ENCODE measurements around the gene IFT52. TPM values are rescaled to one million over a fixed set of nuclear protein-coding genes. Genes with fewer than 3 reads are reported as not detected.
"Not testable (repeated sequence)": the region's sequence is repeated elsewhere in the genome, so short reads cannot be mapped to it uniquely, and the experiment has no call there.

IFT52 gene
- total RNA-seq, 2 experiments from 2014 or later: 22.7 to 24.7 TPM

DNA sequence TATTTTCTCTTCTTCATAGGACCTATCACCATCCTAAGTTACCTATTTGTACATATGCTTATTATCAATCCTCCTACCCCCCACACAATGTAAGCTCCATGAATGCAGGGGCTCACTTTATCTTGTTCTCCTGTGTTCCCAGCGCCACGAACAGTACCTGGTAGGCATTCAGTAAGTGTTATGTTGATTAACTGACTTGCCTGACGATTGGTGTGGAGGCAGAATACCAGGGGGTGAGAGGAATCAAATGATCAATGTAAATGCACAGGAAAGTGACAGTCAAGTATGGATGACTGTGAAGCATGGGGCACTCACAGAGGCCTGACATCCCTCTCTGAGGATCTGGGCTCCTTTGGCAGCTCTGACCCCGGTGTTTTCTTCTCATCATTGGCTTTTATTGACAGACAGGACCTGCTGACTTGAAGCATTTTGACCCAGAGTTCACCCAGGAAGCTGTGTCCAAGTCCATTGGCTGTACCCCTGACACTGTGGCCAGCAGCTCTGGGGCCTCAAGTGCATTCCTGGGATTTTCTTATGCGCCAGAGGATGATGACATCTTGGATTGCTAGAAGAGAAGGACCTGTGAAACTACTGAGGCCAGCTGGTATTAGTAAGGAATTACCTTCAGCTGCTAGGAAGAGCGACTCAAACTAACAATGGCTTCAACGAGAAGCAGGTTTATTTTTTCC is 6.1 kb upstream of the IFT52 start:
- Histone ChIP-seq H3K27ac (ENCODE audit: low read depth, low read length, poor library complexity, severe bottlenecking) (no peak overlapping the region), H4K20me1 (ENCODE audit: insufficient read depth, low read length) (no peaks in the 10 kb centered on the region), H3K9me3 (ENCODE audit: low read length) (no peaks in the 10 kb centered on the region), H3K4me3 (ENCODE audit: low read depth, low read length, poor library complexity, severe bottlenecking) (no peak overlapping the region), H3K79me2 (ENCODE audit: insufficient read depth, low read depth, low read length) (no peaks in the 10 kb centered on the region), H3K36me3 (ENCODE audit: insufficient read depth, low read length) (no peaks in the 10 kb centered on the region), H3K4me2 (ENCODE audit: low read length) (no peak overlapping the region), H3K4me1 (ENCODE audit: insufficient read depth, low read length, poor library complexity, severe bottlenecking) (peaks cover under 1% of the 10 kb centered on the region), H3K9me2 (ENCODE audit: insufficient read depth, low read length) (no peaks in the 10 kb centered on the region), H2AFZ (ENCODE audit: low read length) (no peak overlapping the region)
- ChIA-PET POLR2A (interaction anchor here (0.5 to 0.6 kb wide), 3 partner anchors 7 to 17 kb away, joined by 3 read pairs; no protein-coding TSS in a partner anchor), CTCF (ENCODE audit: unreplicated experiment) (no interaction called here)
- no peak for DNase-seq (ENCODE audit: low spot score)
- BruUV-seq (replicated peaks): no TSS peak
- intact Hi-C loops (cut with micrococcal nuclease; ENCODE audit: unreplicated experiment): no loop called here
- TF ChIP-seq, protein P1, sequence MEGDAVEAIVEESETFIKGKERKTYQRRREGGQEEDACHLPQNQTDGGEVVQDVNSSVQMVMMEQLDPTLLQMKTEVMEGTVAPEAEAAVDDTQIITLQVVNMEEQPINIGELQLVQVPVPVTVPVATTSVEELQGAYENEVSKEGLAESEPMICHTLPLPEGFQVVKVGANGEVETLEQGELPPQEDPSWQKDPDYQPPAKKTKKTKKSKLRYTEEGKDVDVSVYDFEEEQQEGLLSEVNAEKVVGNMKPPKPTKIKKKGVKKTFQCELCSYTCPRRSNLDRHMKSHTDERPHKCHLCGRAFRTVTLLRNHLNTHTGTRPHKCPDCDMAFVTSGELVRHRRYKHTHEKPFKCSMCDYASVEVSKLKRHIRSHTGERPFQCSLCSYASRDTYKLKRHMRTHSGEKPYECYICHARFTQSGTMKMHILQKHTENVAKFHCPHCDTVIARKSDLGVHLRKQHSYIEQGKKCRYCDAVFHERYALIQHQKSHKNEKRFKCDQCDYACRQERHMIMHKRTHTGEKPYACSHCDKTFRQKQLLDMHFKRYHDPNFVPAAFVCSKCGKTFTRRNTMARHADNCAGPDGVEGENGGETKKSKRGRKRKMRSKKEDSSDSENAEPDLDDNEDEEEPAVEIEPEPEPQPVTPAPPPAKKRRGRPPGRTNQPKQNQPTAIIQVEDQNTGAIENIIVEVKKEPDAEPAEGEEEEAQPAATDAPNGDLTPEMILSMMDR (conservative IDR thresholded peaks at IDR 0.05; ENCODE audit: low read length): no peak
- no peak for TF ChIP-seq EZH2phosphoT487 (IDR thresholded peaks at IDR 0.05; ENCODE audit: borderline replicate concordance, low read depth, low read length)

DNA sequence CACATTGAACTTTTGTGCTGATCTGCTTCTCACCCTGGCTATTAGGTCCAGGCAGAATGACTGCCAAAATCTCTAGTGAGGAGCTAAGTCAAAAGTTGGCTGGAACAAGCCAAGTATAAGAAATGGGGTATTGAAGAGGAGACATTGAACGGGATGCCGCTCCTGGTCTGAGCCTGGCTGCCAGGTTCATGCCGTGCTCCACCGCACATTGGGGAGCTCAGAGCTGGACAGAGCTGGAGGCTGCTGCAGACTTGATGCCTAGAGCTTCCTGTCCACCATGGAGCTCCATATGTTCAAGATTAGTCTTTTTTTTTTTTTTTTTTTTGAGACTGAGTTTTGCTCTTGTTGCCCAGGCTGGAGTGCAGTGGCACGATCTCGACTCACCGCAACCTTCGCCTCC is 4.1 kb upstream of the IFT52 start:
- no peak for DNase-seq (ENCODE audit: low spot score)
- Histone ChIP-seq H3K27ac (ENCODE audit: low read depth, low read length, poor library complexity, severe bottlenecking) (no peak overlapping the region), H3K4me2 (ENCODE audit: low read length) (no peak overlapping the region), H4K20me1 (ENCODE audit: insufficient read depth, low read length) (no peaks in the 10 kb centered on the region), H3K4me1 (ENCODE audit: insufficient read depth, low read length, poor library complexity, severe bottlenecking) (peaks cover 10% of the 10 kb centered on the region), H3K9me3 (ENCODE audit: low read length) (no peaks in the 10 kb centered on the region), H2AFZ (ENCODE audit: low read length) (no peak overlapping the region), H3K9me2 (ENCODE audit: insufficient read depth, low read length) (no peaks in the 10 kb centered on the region), H3K36me3 (ENCODE audit: insufficient read depth, low read length) (no peaks in the 10 kb centered on the region), H3K4me3 (ENCODE audit: low read depth, low read length, poor library complexity, severe bottlenecking) (no peak overlapping the region), H3K79me2 (ENCODE audit: insufficient read depth, low read depth, low read length) (peaks cover 6% of the 10 kb centered on the region; the same call in 1 of the 2 replicates)
- CTCF ChIA-PET (ENCODE audit: unreplicated experiment): no interaction called here
- BruUV-seq (replicated peaks): no TSS peak
- no peak for TF ChIP-seq EZH2phosphoT487 (IDR thresholded peaks at IDR 0.05; ENCODE audit: borderline replicate concordance, low read depth, low read length)
- TF ChIP-seq, protein P1 (conservative IDR thresholded peaks at IDR 0.05; ENCODE audit: low read length): no peak
- POLR2A ChIA-PET: interaction anchor here (1.0 kb wide), 1 partner anchor 95 kb away, joined by 8 read pairs; no protein-coding TSS in a partner anchor
- intact Hi-C loops (cut with micrococcal nuclease; ENCODE audit: unreplicated experiment): no loop called here

DNA sequence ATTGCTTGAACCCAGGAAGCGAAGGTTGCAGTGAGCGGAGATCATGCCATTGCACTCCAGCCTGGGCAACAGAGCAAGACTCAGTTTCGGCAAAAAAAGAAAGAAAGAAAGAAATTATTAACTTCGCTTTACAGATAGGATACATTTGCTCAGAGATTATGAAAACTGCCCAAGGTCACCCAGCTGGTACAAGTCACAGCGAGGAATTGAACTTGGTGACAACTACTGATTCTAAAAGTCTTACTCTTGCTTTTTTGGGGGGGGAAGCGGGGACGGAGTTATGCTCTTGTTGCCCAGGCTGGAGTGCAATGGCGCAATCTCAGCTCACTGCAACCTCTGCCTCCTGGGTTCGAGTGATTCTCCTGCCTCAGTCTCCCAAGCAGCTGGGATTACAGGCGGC is 2.2 kb upstream of the IFT52 start:
- CTCF ChIA-PET (ENCODE audit: unreplicated experiment); H3K4me3 ChIP-seq (ENCODE audit: low read depth, low read length, poor library complexity, severe bottlenecking); H3K9me2 ChIP-seq (ENCODE audit: insufficient read depth, low read length); H2AFZ ChIP-seq (ENCODE audit: low read length); H3K9me3 ChIP-seq (ENCODE audit: low read length); H3K36me3 ChIP-seq (ENCODE audit: insufficient read depth, low read length); intact Hi-C loops (cut with micrococcal nuclease; ENCODE audit: unreplicated experiment); H4K20me1 ChIP-seq (ENCODE audit: insufficient read depth, low read length); DNase-seq (ENCODE audit: low spot score); POLR2A ChIA-PET; H3K27ac ChIP-seq (ENCODE audit: low read depth, low read length, poor library complexity, severe bottlenecking); BruUV-seq (replicated peaks); H3K4me2 ChIP-seq (ENCODE audit: low read length): not testable (repeated sequence)
- peaks cover 17% of the 10 kb centered on the region for H3K4me1 ChIP-seq (ENCODE audit: insufficient read depth, low read length, poor library complexity, severe bottlenecking)
- peaks cover 16% of the 10 kb centered on the region for H3K79me2 ChIP-seq (ENCODE audit: insufficient read depth, low read depth, low read length)

Measured in OCI-LY7 (cell line).